Tibial nerve (tissue), 4 donors: ENCODE results near the gene TM9SF2. TPM values are rescaled to one million over a fixed set of nuclear protein-coding genes. Genes with fewer than 3 reads are reported as not detected.
A peak's percentile ranks its signal among the peaks of the same experiment; 100 is the strongest.

ENCODE experiments used
- DNase-seq, 2 donors: peaks; one replicate each; pipeline ENCODE4 v3.0.0-alpha.2; 2019; ENCODE audit warnings: low spot score in 2 of 2
- H3K27ac ChIP-seq, 4 donors: fragments of 200-600 bp; sonication (generic) in 3 of 4; one replicate each; pipeline ENCODE4 v1.5.1; 2017 to 2019; ENCODE audit warnings: mild to moderate bottlenecking in 1 of 4
- H3K27me3 ChIP-seq, 2 donors: fragments of 200-600 bp; sonication (generic) in 1 of 2; one replicate each; pipeline versions ENCODE4 v1.5.1 to v1.6.0; 2017 to 2019
- H3K36me3 ChIP-seq, 3 donors: fragments of 200-600 bp; sonication (generic); one replicate each; pipeline ENCODE4 v1.5.1; 2018 to 2019
- H3K4me1 ChIP-seq, 4 donors: fragments of 200-600 bp; sonication (generic) in 3 of 4; one replicate each; pipeline ENCODE4 v1.5.1; 2017 to 2019
- H3K4me3 ChIP-seq, 4 donors: fragments of 200-600 bp; sonication (generic) in 3 of 4; one replicate each; pipeline ENCODE4 v1.5.1; 2017 to 2019; ENCODE audit warnings: mild to moderate bottlenecking in 1 of 4, moderate library complexity in 1 of 4
- H3K9me3 ChIP-seq, 4 donors: fragments of 200-600 bp; sonication (generic) in 3 of 4; one replicate each; pipeline ENCODE4 v1.5.1; 2017 to 2019
- EP300 ChIP-seq, 2 donors: sonication (generic); formaldehyde crosslinking; IDR thresholded peaks; one replicate each; pipeline ENCODE4 v1.6.1; 2017; ENCODE audit warnings: antibody characterized with exemption in 2 of 2, mild to moderate bottlenecking in 1 of 2
- POLR2A ChIP-seq, 2 donors: fragments of 450-650 bp; IDR thresholded peaks; one replicate each; pipeline ENCODE4 v1.6.1; 2017; ENCODE audit warnings: antibody characterized with exemption in 2 of 2, mild to moderate bottlenecking in 2 of 2, moderate library complexity in 2 of 2
- WGBS, 2 donors: methylation state at CpG; one replicate each; pipeline ENCODE4 v1.1.5; 2018; 5-methylcytosine and 5-hydroxymethylcytosine counted together
- total RNA-seq, 4 donors: library from RNA; depleted of rRNA; stranded (reverse); fragments of >200 nt; gene quantifications; one replicate each; pipeline ENCODE4 v1.1.0, GENCODE V29; 2016
- TF ChIP-seq, protein P1 (sequence below), 5 experiments: fragments of 200-600 bp in 3 of 5; fragments of 450-650 bp in 2 of 5; sonication (generic) in 3 of 5; IDR thresholded peaks; one replicate each; pipeline ENCODE4 v1.5.1; 2016 to 2019; ENCODE audit warnings: antibody characterized with exemption in 5 of 5, mild to moderate bottlenecking in 3 of 5, moderate library complexity in 2 of 5

The TM9SF2 gene
- total RNA-seq, 4 donors from 2014 or later = 67.8 to 110 (median 82.7) TPM

DNA sequence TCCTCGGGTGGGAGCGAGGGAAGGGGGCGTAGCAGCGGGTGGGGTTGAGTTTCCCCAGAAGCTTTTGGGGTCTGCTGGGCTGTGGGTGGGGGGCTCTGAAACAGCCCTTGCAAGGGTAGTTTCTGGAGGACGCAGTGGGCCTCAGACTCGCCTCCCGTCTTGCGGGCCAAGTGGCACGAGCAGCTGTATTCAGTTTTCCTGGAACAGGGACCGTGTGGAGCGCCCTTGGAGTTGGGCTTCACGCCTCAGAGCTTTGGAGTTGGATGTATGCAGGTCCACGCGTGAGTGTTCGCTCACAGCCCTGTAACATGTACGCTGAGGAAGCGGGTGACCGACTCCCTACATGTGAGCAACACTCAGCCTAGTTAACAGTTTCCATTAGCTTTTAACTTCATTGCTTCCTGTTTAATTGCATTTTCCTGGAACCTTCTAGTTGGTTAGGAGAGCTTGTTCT lies 603 bp downstream of the TM9SF2 start:
- no peaks in the 10 kb centered on the region for H3K27me3 ChIP-seq
- H3K36me3 ChIP-seq = no peaks in the 10 kb centered on the region
- TF ChIP-seq POLR2A (IDR thresholded peaks at IDR 0.05) (no peak), EP300 (IDR thresholded peaks at IDR 0.05) (no peak)
- TF ChIP-seq, protein P1, sequence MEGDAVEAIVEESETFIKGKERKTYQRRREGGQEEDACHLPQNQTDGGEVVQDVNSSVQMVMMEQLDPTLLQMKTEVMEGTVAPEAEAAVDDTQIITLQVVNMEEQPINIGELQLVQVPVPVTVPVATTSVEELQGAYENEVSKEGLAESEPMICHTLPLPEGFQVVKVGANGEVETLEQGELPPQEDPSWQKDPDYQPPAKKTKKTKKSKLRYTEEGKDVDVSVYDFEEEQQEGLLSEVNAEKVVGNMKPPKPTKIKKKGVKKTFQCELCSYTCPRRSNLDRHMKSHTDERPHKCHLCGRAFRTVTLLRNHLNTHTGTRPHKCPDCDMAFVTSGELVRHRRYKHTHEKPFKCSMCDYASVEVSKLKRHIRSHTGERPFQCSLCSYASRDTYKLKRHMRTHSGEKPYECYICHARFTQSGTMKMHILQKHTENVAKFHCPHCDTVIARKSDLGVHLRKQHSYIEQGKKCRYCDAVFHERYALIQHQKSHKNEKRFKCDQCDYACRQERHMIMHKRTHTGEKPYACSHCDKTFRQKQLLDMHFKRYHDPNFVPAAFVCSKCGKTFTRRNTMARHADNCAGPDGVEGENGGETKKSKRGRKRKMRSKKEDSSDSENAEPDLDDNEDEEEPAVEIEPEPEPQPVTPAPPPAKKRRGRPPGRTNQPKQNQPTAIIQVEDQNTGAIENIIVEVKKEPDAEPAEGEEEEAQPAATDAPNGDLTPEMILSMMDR (IDR thresholded peaks at IDR 0.05) = no peak
- H3K4me3 ChIP-seq = peak overlapping the region; percentile 85 to 97 (median 88)
- H3K9me3 ChIP-seq = no peaks in the 10 kb centered on the region
- WGBS, 2 donors = 0% methylated on average over 11 to 17 of the region's 18 CpGs
- no peak for DNase-seq
- H3K4me1 ChIP-seq = peaks cover 0 to 73% (median 31%) of the 10 kb centered on the region in 4 donors
- peak overlapping the region; percentile 47 to 91 (median 82) for H3K27ac ChIP-seq

DNA sequence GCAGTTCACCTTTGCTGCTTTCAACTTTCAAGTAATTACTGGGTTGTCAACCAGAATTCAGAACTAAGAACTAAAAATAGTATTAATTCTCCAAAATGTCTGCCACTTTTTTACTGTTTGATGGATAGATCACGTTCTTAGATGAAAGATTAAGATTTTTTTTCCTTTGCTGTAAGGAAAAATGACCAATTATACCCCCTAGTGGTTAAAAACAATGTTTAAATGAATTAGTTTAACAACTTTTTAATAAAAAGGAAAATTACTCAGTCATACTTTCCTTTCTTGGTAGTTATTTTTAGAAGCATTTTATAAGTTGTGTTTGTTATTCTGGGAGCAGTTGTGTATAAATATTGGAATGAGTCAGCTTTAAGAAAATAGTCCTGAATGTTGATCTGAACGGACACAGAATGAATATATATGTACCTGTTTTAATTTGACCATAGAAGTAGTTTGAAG lies 4.6 kb downstream of the TM9SF2 start:
- Histone ChIP-seq H3K36me3 (peaks cover 0 to 21% (median 0%) of the 10 kb centered on the region in 3 donors), H3K4me3 (no peak overlapping the region), H3K4me1 (peaks cover 0 to 64% (median 28%) of the 10 kb centered on the region in 4 donors), H3K27ac (no peak overlapping the region), H3K9me3 (peaks cover 0 to 8% (median 0%) of the 10 kb centered on the region in 4 donors), H3K27me3 (no peaks in the 10 kb centered on the region)
- no peak for DNase-seq
- WGBS, 2 donors = 36 to 40% methylated on average over 2 of the region's 2 CpGs
- TF ChIP-seq, protein P1 (IDR thresholded peaks at IDR 0.05) = peak in 3 of 5 experiments; percentile 26 to 34 (median 33)
- TF ChIP-seq POLR2A (IDR thresholded peaks at IDR 0.05) = no peak
- TF ChIP-seq EP300 (IDR thresholded peaks at IDR 0.05) = no peak

DNA sequence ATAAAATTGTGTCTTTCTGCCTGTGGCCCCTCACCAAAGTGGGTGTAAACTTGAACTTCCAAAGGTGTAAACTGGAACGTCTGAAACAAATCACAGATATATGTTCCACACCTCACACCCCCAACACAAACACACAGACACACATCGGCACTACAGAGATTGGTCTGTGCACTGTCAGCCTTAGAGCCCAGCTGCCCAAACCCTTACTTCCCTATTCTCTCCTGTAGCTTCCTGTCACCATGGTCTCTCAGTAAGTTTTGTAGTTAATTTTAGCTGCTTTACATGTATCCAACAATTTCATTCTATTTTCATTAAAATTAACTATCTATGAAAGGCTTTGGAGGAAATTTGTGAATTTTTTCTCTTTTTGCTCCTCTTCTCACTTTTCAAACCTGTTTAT lies 5.4 kb downstream of the TM9SF2 start:
- H3K9me3 ChIP-seq = peaks cover 0 to 8% (median 0%) of the 10 kb centered on the region in 4 donors
- H3K4me1 ChIP-seq = peaks cover 0 to 66% (median 28%) of the 10 kb centered on the region in 4 donors
- peaks cover 0 to 21% (median 0%) of the 10 kb centered on the region in 3 donors for H3K36me3 ChIP-seq
- no peak for DNase-seq
- no peaks in the 10 kb centered on the region for H3K27me3 ChIP-seq
- no peak overlapping the region for H3K4me3 ChIP-seq
- WGBS, 2 donors = 46 to 47% methylated on average over 2 of the region's 2 CpGs
- TF ChIP-seq EP300 (IDR thresholded peaks at IDR 0.05) (no peak), POLR2A (IDR thresholded peaks at IDR 0.05) (no peak)
- TF ChIP-seq, protein P1 (IDR thresholded peaks at IDR 0.05) = no peak
- no peak overlapping the region for H3K27ac ChIP-seq

DNA sequence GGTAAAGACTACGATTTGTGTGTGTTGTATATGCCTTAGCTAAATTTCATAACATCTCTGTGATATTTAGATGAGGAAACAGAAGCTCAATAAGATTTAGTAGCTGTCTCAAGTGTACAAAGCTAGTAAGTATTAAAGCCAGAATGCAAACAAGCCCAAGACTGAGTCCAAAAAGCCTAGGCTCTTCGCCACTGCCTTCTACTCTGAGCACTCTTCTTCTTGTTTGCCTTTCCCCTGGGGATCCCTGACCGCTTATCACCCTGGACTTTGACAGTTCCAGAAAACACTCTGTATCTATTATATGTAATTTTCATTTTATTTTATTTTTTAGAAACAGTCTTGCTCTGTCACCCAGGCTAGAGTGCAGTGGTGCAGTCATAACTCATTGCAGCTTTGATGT lies 5.8 kb downstream of the TM9SF2 start:
- Histone ChIP-seq H3K27me3 (no peaks in the 10 kb centered on the region), H3K4me3 (no peak overlapping the region), H3K36me3 (peaks cover 0 to 21% (median 0%) of the 10 kb centered on the region in 3 donors), H3K4me1 (peaks cover 0 to 68% (median 26%) of the 10 kb centered on the region in 4 donors), H3K9me3 (peaks cover 0 to 8% (median 0%) of the 10 kb centered on the region in 4 donors), H3K27ac (no peak overlapping the region)
- TF ChIP-seq POLR2A (IDR thresholded peaks at IDR 0.05) (no peak), EP300 (IDR thresholded peaks at IDR 0.05) (no peak)
- TF ChIP-seq, protein P1 (IDR thresholded peaks at IDR 0.05) = no peak
- 90 to 91% methylated on average over 3 of the region's 3 CpGs for WGBS, 2 donors
- no peak for DNase-seq

DNA sequence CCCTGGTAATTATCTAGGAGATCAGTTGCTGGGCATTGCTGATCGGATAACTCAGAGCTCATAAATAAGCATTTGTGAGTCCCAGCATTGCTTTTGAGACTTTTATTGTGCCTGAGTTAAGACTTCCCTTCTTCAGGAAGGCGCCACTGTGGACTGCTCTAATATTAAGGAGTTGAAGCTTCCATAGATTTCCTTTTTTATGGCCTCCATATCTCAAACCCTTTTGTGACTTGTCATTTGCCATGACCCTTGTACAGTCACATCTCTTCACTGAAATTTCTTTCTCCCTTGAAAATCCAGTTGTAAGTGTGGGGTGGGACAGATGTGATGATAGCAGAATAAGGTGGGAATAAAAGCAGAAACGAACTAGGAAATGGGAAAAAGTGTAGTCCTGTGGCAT lies 6.3 kb downstream of the TM9SF2 start:
- Histone ChIP-seq H3K27ac (no peak overlapping the region), H3K27me3 (no peaks in the 10 kb centered on the region), H3K9me3 (peaks cover 0 to 8% (median 0%) of the 10 kb centered on the region in 4 donors), H3K4me1 (peaks cover 0 to 68% (median 24%) of the 10 kb centered on the region in 4 donors), H3K4me3 (no peak overlapping the region), H3K36me3 (peaks cover 0 to 21% (median 0%) of the 10 kb centered on the region in 3 donors)
- no peak for DNase-seq
- TF ChIP-seq EP300 (IDR thresholded peaks at IDR 0.05) (no peak), POLR2A (IDR thresholded peaks at IDR 0.05) (no peak)
- TF ChIP-seq, protein P1 (IDR thresholded peaks at IDR 0.05) = no peak
- WGBS, 2 donors = 78 to 86% methylated on average over 3 of the region's 3 CpGs
